Measurements from ENCODE around the gene OAS3.

Gene OAS3

GRCh38 chr12:112977641-112978040 is 39.4 kb downstream of the OAS3 start:
- TF ChIP-seq, protein P1, sequence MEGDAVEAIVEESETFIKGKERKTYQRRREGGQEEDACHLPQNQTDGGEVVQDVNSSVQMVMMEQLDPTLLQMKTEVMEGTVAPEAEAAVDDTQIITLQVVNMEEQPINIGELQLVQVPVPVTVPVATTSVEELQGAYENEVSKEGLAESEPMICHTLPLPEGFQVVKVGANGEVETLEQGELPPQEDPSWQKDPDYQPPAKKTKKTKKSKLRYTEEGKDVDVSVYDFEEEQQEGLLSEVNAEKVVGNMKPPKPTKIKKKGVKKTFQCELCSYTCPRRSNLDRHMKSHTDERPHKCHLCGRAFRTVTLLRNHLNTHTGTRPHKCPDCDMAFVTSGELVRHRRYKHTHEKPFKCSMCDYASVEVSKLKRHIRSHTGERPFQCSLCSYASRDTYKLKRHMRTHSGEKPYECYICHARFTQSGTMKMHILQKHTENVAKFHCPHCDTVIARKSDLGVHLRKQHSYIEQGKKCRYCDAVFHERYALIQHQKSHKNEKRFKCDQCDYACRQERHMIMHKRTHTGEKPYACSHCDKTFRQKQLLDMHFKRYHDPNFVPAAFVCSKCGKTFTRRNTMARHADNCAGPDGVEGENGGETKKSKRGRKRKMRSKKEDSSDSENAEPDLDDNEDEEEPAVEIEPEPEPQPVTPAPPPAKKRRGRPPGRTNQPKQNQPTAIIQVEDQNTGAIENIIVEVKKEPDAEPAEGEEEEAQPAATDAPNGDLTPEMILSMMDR (IDR thresholded peaks at IDR 0.05; ENCODE audit: low read depth, low read length), result no peak
- no peak for TF ChIP-seq EZH2phosphoT487 (IDR thresholded peaks at IDR 0.05; ENCODE audit: low read depth)
- peak overlapping the region; percentile 53 for H3K27ac ChIP-seq (ENCODE audit: low read length)
- H2AFZ ChIP-seq (ENCODE audit: low read depth, low read length), result peak overlapping the region; percentile 99
- H3K9me3 ChIP-seq (ENCODE audit: insufficient read depth, low read length), result no peaks in the 10 kb centered on the region
- no peaks in the 10 kb centered on the region for H3K79me2 ChIP-seq (ENCODE audit: low read length)
- peaks cover 24% of the 10 kb centered on the region for H3K4me1 ChIP-seq (ENCODE audit: low read length)
- H3K4me2 ChIP-seq (ENCODE audit: low read length), result peak overlapping the region; percentile 90
- H3K27me3 ChIP-seq (ENCODE audit: low read depth, low read length), result no peaks in the 10 kb centered on the region
- H3K4me3 ChIP-seq (ENCODE audit: low read length), result peak overlapping the region; percentile 78
- no peaks in the 10 kb centered on the region for H4K20me1 ChIP-seq (ENCODE audit: insufficient read depth, low read length)
- H3K36me3 ChIP-seq (replicated peaks; ENCODE audit: low read depth, low read length), result no peaks in the 10 kb centered on the region
- H3K9ac ChIP-seq (ENCODE audit: low read length), result peak overlapping the region; percentile 70

- no peaks in the 10 kb centered on the region for H3K27me3 ChIP-seq (ENCODE audit: low read depth, low read length)
- peak within 1 kb of the TSS; percentile 70 for H3K9ac ChIP-seq (ENCODE audit: low read length)
- peak within 1 kb of the TSS; percentile 90 for H3K4me2 ChIP-seq (ENCODE audit: low read length)
- TF ChIP-seq EZH2phosphoT487 (IDR thresholded peaks at IDR 0.05; ENCODE audit: low read depth), result no peak
- TF ChIP-seq, protein P1 (IDR thresholded peaks at IDR 0.05; ENCODE audit: low read depth, low read length), result no peak
- H3K9me3 ChIP-seq (ENCODE audit: insufficient read depth, low read length), result no peaks in the 10 kb centered on the region
- no peaks in the 10 kb centered on the region for H4K20me1 ChIP-seq (ENCODE audit: insufficient read depth, low read length)
- H2AFZ ChIP-seq (ENCODE audit: low read depth, low read length), result peak within 1 kb of the TSS; percentile 99
- H3K79me2 ChIP-seq (ENCODE audit: low read length), result no peaks in the 10 kb centered on the region
- no peaks in the 10 kb centered on the region for H3K36me3 ChIP-seq (replicated peaks; ENCODE audit: low read depth, low read length)
- H3K27ac ChIP-seq (ENCODE audit: low read length), result peak within 1 kb of the TSS; percentile 53
- peaks cover 24% of the 10 kb centered on the region for H3K4me1 ChIP-seq (ENCODE audit: low read length)
- H3K4me3 ChIP-seq (ENCODE audit: low read length), result peak within 1 kb of the TSS; percentile 78
Observed at GRCh38 chr12:112978163-112979040, 40.1 kb downstream of the OAS3 start, which contains the start of gene OAS2. TSS of gene OAS2 (plus strand) at chr12:112978519. CDS start at chr12:112978609, 90 bp downstream.

GRCh38 chr12:112979041-112979680 is 40.9 kb downstream of the OAS3 start:
- H3K4me1 ChIP-seq (ENCODE audit: low read length), result peaks cover 19% of the 10 kb centered on the region
- peak overlapping the region; percentile 70 for H3K9ac ChIP-seq (ENCODE audit: low read length)
- no peaks in the 10 kb centered on the region for H4K20me1 ChIP-seq (ENCODE audit: insufficient read depth, low read length)
- peak overlapping the region; percentile 78 for H3K4me3 ChIP-seq (ENCODE audit: low read length)
- H2AFZ ChIP-seq (ENCODE audit: low read depth, low read length), result peak overlapping the region; percentile 99
- H3K4me2 ChIP-seq (ENCODE audit: low read length), result peak overlapping the region; percentile 90
- no peaks in the 10 kb centered on the region for H3K9me3 ChIP-seq (ENCODE audit: insufficient read depth, low read length)
- TF ChIP-seq EZH2phosphoT487 (IDR thresholded peaks at IDR 0.05; ENCODE audit: low read depth), result no peak
- TF ChIP-seq, protein P1 (IDR thresholded peaks at IDR 0.05; ENCODE audit: low read depth, low read length), result no peak
- H3K36me3 ChIP-seq (replicated peaks; ENCODE audit: low read depth, low read length), result no peaks in the 10 kb centered on the region
- no peaks in the 10 kb centered on the region for H3K79me2 ChIP-seq (ENCODE audit: low read length)
- H3K27ac ChIP-seq (ENCODE audit: low read length), result peak overlapping the region; percentile 53
- H3K27me3 ChIP-seq (ENCODE audit: low read depth, low read length), result no peaks in the 10 kb centered on the region

Data from OCI-LY3 (cell line).